HFF-Myc (cell line): Measurements from ENCODE around the gene TMEM167A.
"Not testable (repeated sequence)": the region's sequence is repeated elsewhere in the genome, so short reads cannot be mapped to it uniquely, and the experiment has no call there.

Source experiments
- DNase-seq: peaks from one replicate; pipeline ENCODE4 v3.0.0-alpha.2; 2011; ENCODE audit warnings: low read depth; ENCODE audit errors: extremely low read depth
- H3K4me3 ChIP-seq: replicated peaks from 2 replicates; pipeline ENCODE4 v1.5.1; 2011; ENCODE audit warnings: low read depth, mild to moderate bottlenecking, control low read depth, low read length
- CTCF ChIP-seq: IDR thresholded peaks from 2 replicates; pipeline ENCODE4 v1.5.1; 2012; ENCODE audit warnings: mild to moderate bottlenecking, low read depth, low read length, control low read depth; ENCODE audit errors: missing control alignments

Gene TMEM167A

DNA sequence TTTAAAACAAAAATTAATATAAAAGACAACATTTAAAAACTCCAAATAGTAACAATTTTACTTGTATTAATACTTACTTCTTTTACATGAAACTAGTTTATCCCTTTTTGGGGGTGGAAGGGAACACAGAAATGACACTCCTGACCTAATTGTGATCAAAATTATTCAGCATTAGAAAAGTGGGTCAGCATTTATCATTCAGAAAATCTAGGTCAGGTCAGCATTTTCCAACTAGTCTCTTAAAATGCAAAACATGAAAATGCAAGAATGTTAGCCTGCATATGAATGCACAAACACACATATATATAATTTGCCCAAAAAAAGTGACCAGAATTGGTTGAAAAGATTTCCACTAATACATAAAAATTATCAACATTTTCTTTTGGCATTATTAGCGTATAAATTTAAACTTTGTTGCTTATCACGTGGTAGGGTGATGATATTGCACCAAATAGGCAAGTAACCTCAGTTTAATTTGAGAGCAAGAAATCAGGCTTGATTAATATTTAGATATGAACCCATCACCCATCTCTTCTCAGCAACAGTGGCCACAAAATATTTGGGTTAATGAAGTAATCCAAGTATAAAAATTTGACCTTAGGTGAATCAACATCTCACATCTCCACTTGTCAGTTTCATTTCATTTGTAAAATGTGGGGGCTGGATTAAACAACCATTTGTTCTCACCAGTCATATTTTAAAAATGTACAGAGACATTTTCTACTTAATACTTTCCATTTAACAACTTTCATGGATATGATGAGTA, 5.7 kb downstream of the TMEM167A start:
- no peak for DNase-seq
- no peak overlapping the region for H3K4me3 ChIP-seq
- no peak for TF ChIP-seq CTCF

DNA sequence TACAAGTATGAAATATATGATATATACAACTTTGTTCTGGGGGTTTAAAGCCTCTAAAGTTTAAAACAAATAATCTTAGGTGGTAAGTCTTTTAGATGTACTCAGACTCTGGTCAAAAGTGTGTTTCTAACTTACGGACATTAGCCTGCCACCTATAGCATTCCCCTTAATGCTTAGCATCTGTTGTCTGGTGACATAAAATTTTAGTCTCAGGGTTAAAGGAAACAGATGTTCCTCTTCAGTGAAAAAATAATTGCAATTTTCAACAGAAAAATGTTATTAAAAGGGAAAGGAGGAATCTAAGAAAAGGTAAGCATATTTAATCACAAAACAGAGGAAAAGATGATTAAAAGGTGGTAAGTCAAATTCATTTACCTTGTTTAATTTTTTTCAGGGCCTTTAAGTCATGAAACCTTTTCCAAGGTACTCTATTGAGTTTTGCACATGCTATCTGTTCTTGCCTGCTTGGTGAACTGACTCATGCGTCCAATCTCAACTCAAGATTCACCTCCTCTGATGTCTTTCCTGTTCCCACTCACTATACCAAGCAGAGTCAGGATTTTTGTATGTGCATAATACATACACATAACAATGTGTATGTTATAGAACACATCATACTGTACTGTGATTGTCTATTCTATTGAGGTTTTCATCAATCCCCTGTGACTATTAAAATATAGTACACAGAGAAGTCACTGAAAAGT, 7.9 kb downstream of the TMEM167A start:
- no peak for DNase-seq
- no peak for TF ChIP-seq CTCF
- no peak overlapping the region for H3K4me3 ChIP-seq

DNA sequence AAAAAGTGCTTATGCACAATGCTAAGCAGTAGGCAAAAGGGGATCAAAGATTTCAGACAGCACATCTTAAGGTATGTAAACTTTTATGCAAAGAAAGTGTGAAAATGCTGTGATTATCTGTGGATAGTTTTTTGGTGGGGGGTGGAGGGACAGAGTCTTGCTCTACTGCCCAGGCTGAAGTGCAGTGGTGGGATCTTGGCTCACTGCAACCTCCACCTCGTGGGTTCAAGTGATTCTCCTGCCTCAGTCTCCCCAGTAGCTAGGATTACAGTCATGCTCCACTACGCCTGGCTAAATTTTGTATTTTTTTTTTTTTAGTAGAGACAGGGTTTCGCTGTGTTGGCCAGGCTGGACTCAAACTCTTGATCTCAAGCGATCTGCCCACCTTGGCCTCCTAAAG, 9.8 kb downstream of the TMEM167A start:
- DNase-seq, H3K4me3 ChIP-seq: not testable (repeated sequence)

DNA sequence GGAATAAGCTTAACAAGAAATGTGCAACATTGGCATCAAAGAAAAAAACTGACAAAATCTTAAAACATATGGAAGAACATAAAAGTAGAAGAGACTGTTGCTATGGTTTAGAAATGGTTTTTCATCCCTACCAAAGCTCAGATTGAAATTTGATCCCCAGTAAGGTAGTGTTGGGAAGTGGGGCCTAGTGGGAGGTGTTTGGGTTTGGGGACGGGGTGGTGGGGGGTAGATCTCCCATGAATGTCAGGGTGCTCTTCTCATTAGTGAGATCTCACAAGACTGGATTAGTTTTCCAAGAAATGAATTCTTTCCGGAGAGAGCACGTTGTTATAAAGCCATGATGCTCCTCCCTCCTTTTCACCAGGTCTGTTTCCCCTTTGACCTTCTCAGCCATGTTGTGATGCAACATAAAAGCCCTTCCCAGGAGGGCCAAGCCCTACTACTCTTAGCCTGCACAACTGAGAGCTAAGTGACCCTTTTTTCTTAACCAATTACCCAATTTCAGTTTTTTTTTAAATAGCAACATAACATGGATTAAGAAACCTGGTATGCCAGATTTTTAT, 10.6 kb downstream of the TMEM167A start:
- DNase-seq = no peak
- TF ChIP-seq CTCF = no peak
- H3K4me3 ChIP-seq = no peak overlapping the region

GRCh38 chr5:83059341-83059740, 17.9 kb downstream of the TMEM167A start:
- no peak overlapping the region for H3K4me3 ChIP-seq
- no peak for TF ChIP-seq CTCF
- no peak for DNase-seq

GRCh38 chr5:83058726-83059125, 18.5 kb downstream of the TMEM167A start:
- no peak overlapping the region for H3K4me3 ChIP-seq
- no peak for TF ChIP-seq CTCF
- DNase-seq = no peak

DNA sequence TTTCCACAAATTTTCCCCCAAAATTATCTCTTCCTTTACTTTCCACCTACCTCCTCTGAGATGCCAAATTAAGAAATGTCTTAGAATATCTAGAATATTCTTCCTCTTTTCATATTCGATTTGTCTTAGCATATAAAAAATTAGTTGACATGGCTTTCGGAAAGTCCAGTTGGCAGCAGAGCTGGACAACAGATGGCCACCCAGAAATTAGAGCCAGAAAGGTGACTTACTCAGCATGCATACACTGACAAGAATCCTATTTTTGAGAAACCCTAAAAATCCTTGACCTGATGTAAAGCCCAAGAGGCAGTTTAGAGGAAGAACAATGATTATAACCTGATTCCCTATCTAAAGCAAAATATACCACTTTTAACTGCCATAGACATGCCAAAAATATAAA, 22.0 kb downstream of the TMEM167A start:
- no peak overlapping the region for H3K4me3 ChIP-seq
- no peak for TF ChIP-seq CTCF
- DNase-seq = no peak
